HCT116 (cell line): Measurements from ENCODE around the gene FIP1L1. TPM values are rescaled to one million over a fixed set of nuclear protein-coding genes. Genes with fewer than 3 reads are reported as not detected.

Experiments
- ATAC-seq: fragments of 200-7000 bp; cut with Tn5 transposase; 2 replicates; pipeline ENCODE4 v1.9.1; 2020; ENCODE audit warnings: mild to moderate bottlenecking, moderate library complexity
- BruUV-seq: library from RNA; stranded (reverse); fragments of 400-500 nt; replicated peaks from 2 replicates; lab custom pipeline; 2021; lab: Mats Ljungman, UMichigan
- CTCF ChIA-PET: fragments of 300-600 bp; sonication (Branson Sonifier 250); formaldehyde crosslinking; loops from one replicate; lab custom pipeline; 2021; ENCODE audit warnings: antibody characterized with exemption; lab: Charles Lee
- POLR2A ChIA-PET: fragments of 300-600, 350-600 bp; sonication (Branson Sonifier 250); formaldehyde crosslinking; loops from one replicate; lab custom pipeline; 2021; ENCODE audit warnings: antibody characterized with exemption; lab: Charles Lee
- RAD21 ChIA-PET, 2 experiments: fragments of 300-600 bp; sonication (Branson Sonifier 250); formaldehyde crosslinking; loops; one replicate each; lab custom pipeline; 2023; ENCODE audit warnings: low total read pairs in 2 of 2; ENCODE audit not compliant: uncharacterized antibody in 2 of 2, unreplicated experiment in 2 of 2, low non-redundant PET in 1 of 2; lab: Charles Lee
- DNase-seq: peaks from one replicate; pipeline ENCODE4 v3.0.0-alpha.2; 2010; ENCODE audit warnings: low read depth, low spot score
- H2AFZ ChIP-seq: fragments of 200-600 bp; shearing (Covaris generic), sonication (generic); 2 replicates; pipeline ENCODE4 v1.6.1; 2017; ENCODE audit warnings: low read depth, mixed run types, mixed read lengths, antibody characterized with exemption, low read length; ENCODE audit not compliant: poor library complexity, severe bottlenecking
- H3K27ac ChIP-seq: 2 replicates; pipeline ENCODE4 v1.5.1; 2012; ENCODE audit warnings: low read depth, low read length
- H3K27me3 ChIP-seq: fragments of 200-600 bp; sonication (generic); 2 replicates; pipeline ENCODE4 v1.6.1; 2016; ENCODE audit warnings: mixed run types, low read length, mixed read lengths; ENCODE audit not compliant: insufficient read depth
- H3K36me3 ChIP-seq, 2 experiments: fragments of 200-500 bp in 1 of 2; fragments of 200-600 bp in 1 of 2; sonication (Bioruptor generic) in 1 of 2; sonication (generic) in 1 of 2; 2 replicates each; pipeline versions ENCODE4 v1.5.1 to v1.6.1; 2014 to 2016; ENCODE audit warnings: low read length in 2 of 2, inconsistent platforms in 1 of 2, mixed read lengths in 1 of 2, mixed run types in 1 of 2; ENCODE audit not compliant: insufficient read depth in 2 of 2, control insufficient read depth in 1 of 2
- H3K4me1 ChIP-seq, 2 experiments: fragments of 200-600 bp in 1 of 2; sonication (generic) in 1 of 2; 2 replicates each; pipeline versions ENCODE4 v1.5.1 to v1.6.1; 2012 to 2017; ENCODE audit warnings: low read length in 2 of 2, inconsistent platforms in 1 of 2, mild to moderate bottlenecking in 1 of 2, mixed read lengths in 1 of 2, mixed run types in 1 of 2, moderate library complexity in 1 of 2; ENCODE audit not compliant: insufficient read depth in 2 of 2, control insufficient read depth in 1 of 2
- H3K4me2 ChIP-seq: fragments of 200-600 bp; sonication (generic); 2 replicates; pipeline ENCODE4 v1.6.1; 2017; ENCODE audit warnings: mixed run types, low read length, mixed read lengths
- H3K4me3 ChIP-seq, 2 experiments: fragments of 200-600 bp in 1 of 2; sonication (generic) in 1 of 2; replicated peaks in 1 of 2; 2 replicates each; pipeline ENCODE4 v1.5.1; 2011 to 2016; ENCODE audit warnings: low read length in 2 of 2, control low read depth in 1 of 2, low read depth in 1 of 2, mild to moderate bottlenecking in 1 of 2, mixed read lengths in 1 of 2, mixed run types in 1 of 2
- H3K79me2 ChIP-seq: fragments of 200-600 bp; sonication (generic); 2 replicates; pipeline ENCODE4 v1.6.1; 2017; ENCODE audit warnings: mild to moderate bottlenecking, mixed run types, low read length, moderate library complexity, mixed read lengths; ENCODE audit not compliant: insufficient read depth
- H3K9ac ChIP-seq: fragments of 200-600 bp; sonication (generic); 2 replicates; pipeline ENCODE4 v1.6.1; 2016; ENCODE audit warnings: low read length, mixed read lengths
- H3K9me2 ChIP-seq: fragments of 200-600 bp; sonication (generic), shearing (Covaris generic); 2 replicates; pipeline ENCODE4 v1.6.1; 2017; ENCODE audit warnings: mixed run types, mild to moderate bottlenecking, moderate library complexity; ENCODE audit not compliant: insufficient read depth
- H3K9me3 ChIP-seq, 2 experiments: fragments of 200-500 bp in 1 of 2; fragments of 200-600 bp in 1 of 2; sonication (Bioruptor generic) in 1 of 2; sonication (generic) in 1 of 2; 2 replicates each; pipeline ENCODE4 v1.6.1; 2014 to 2017; ENCODE audit warnings: low read length in 2 of 2, mixed read lengths in 2 of 2, inconsistent platforms in 1 of 2, low read depth in 1 of 2, mild to moderate bottlenecking in 1 of 2, mixed run types in 1 of 2, moderate library complexity in 1 of 2; ENCODE audit not compliant: control insufficient read depth in 1 of 2, insufficient read depth in 1 of 2
- H4K20me1 ChIP-seq: fragments of 200-600 bp; sonication (generic), shearing (Covaris generic); 2 replicates; pipeline ENCODE4 v1.6.1; 2017; ENCODE audit warnings: mixed run types, mild to moderate bottlenecking, moderate library complexity; ENCODE audit not compliant: insufficient read depth
- CEBPB ChIP-seq: IDR thresholded peaks from 2 replicates; pipeline ENCODE4 v1.6.1; 2012; ENCODE audit warnings: low read depth
- CTCF ChIP-seq, 3 experiments: fragments of 200-600 bp in 1 of 3; sonication (generic) in 1 of 3; IDR thresholded peaks in 2 of 3; conservative IDR thresholded peaks in 1 of 3; 2 replicates each; pipeline ENCODE4 v1.5.1; 2012 to 2017; ENCODE audit warnings: low read depth in 2 of 3, low read length in 2 of 3, antibody characterized with exemption in 1 of 3, borderline replicate concordance in 1 of 3, control low read depth in 1 of 3, mild to moderate bottlenecking in 1 of 3, mixed read lengths in 1 of 3, mixed run types in 1 of 3, moderate library complexity in 1 of 3; ENCODE audit not compliant: insufficient read depth in 1 of 3
- EGR1 ChIP-seq: IDR thresholded peaks from 2 replicates; pipeline ENCODE4 v1.6.1; 2012; ENCODE audit warnings: low read depth
- EZH2 ChIP-seq: fragments of 200-600 bp; sonication (generic); IDR thresholded peaks from 2 replicates; pipeline ENCODE4 v1.6.1; 2017; ENCODE audit warnings: antibody characterized with exemption, mixed run types
- EZH2phosphoT487 ChIP-seq: fragments of 200-600 bp; IDR thresholded peaks from 2 replicates; pipeline ENCODE4 v1.6.1; 2018; ENCODE audit warnings: antibody characterized with exemption, borderline replicate concordance
- FOSL1 ChIP-seq: IDR thresholded peaks from 2 replicates; pipeline ENCODE4 v1.6.1; 2012; ENCODE audit warnings: low read depth
- JUND ChIP-seq: IDR thresholded peaks from 2 replicates; pipeline ENCODE4 v1.6.1; 2012
- POLR2A ChIP-seq: IDR thresholded peaks from 2 replicates; pipeline ENCODE4 v1.7.0; 2011; ENCODE audit warnings: borderline replicate concordance; ENCODE audit not compliant: insufficient read depth, insufficient read length; ENCODE audit errors: extremely low read depth
- RAD21 ChIP-seq: IDR thresholded peaks from 2 replicates; pipeline ENCODE4 v1.6.1; 2012; ENCODE audit warnings: low read depth, mild to moderate bottlenecking
- SIN3A ChIP-seq: IDR thresholded peaks from 2 replicates; pipeline ENCODE4 v1.6.1; 2012; ENCODE audit warnings: low read depth
- SP1 ChIP-seq: IDR thresholded peaks from 2 replicates; pipeline ENCODE4 v1.6.1; 2012; ENCODE audit warnings: low read depth
- SRF ChIP-seq: IDR thresholded peaks from 2 replicates; pipeline ENCODE4 v1.6.1; 2012; ENCODE audit warnings: low read depth
- YY1 ChIP-seq: IDR thresholded peaks from 2 replicates; pipeline ENCODE4 v1.6.1; 2011; ENCODE audit warnings: low read length, low read depth, moderate library complexity, mild to moderate bottlenecking; ENCODE audit not compliant: insufficient replicate concordance; ENCODE audit errors: extremely low read depth
- ZFX ChIP-seq: fragments of 450-650 bp; IDR thresholded peaks from 2 replicates; pipeline ENCODE4 v1.6.1; 2017
- ZNF274 ChIP-seq: fragments of 200-500 bp; sonication (Bioruptor generic); IDR thresholded peaks from 2 replicates; pipeline ENCODE4 v1.6.1; 2014; ENCODE audit warnings: mild to moderate bottlenecking, low read depth, low read length, inconsistent platforms
- intact Hi-C: fragments of 100-400 bp; cut with micrococcal nuclease; formaldehyde crosslinking; loops from 2 replicates; pipeline ENCODE4 v1.10.0; 2022
- total RNA-seq: library from RNA; stranded (reverse); gene quantifications from one replicate; pipeline ENCODE4 v1.2.1, GENCODE V29; 2021; ENCODE audit not compliant: unreplicated experiment
- TF ChIP-seq, protein P1 (sequence below): IDR thresholded peaks from 2 replicates; pipeline ENCODE4 v1.6.1; 2012; ENCODE audit warnings: low read depth
- TF ChIP-seq, protein P2 (sequence below): IDR thresholded peaks from 2 replicates; pipeline ENCODE4 v1.6.1; 2011; ENCODE audit warnings: mild to moderate bottlenecking, low read length, moderate library complexity; ENCODE audit not compliant: insufficient replicate concordance; ENCODE audit errors: extremely low read depth
- TF ChIP-seq, protein P3 (sequence below): IDR thresholded peaks from 2 replicates; pipeline ENCODE4 v1.6.1; 2012
- TF ChIP-seq, protein P4 (sequence below): IDR thresholded peaks from 2 replicates; pipeline ENCODE4 v1.6.1; 2012

FIP1L1 gene
- total RNA-seq, 1 experiment from 2014 or later = 63.6 TPM

DNA sequence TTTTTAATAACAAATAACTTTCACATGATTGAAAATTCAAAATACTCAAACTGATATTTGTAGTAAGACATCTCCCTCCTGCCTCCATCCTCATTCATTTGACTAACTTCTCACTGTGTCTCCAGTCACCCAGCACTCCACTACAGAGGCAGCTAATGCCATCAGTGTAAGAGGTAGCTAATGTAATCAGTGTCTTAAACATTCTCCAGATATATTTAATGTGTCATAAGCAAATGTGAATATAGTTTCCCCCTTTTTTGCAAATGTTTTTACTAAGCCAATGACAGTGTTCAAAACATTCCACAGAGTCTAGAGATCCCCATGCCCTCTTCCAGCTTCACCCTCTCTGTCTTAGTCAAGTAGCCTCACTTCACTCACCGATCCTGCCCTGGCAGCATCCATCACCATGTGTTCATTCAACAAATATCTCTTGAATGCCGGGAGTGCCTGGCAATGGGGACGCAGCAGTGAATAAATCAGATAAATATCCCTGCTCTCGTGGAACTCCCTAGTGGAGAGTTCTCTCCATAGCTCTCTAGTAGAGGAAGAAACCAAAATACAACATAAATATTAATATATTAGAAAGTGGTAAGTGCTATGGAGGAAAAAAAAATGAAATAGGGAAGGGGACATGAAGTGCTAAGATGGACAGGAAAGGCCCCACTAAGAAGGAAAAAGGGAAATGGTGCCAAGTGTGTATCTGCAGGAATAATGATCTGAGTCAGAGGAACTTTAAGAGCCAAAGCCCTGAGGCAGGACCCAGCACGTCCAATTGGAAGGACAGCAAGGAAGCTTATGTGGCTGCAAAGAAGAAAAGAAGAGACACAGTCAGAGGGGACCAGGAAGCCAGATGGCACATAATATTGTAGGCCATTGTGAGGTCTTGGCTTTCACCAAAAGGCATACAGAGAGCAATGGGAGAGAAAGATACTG, 30.3 kb upstream of the FIP1L1 start:
- Histone ChIP-seq H4K20me1 (no peaks in the 10 kb centered on the region), H3K9me3 (no peaks in the 10 kb centered on the region), H3K27ac (no peak overlapping the region), H3K79me2 (no peaks in the 10 kb centered on the region), H2AFZ (no peak overlapping the region), H3K36me3 (no peaks in the 10 kb centered on the region), H3K4me1 (no peaks in the 10 kb centered on the region), H3K9me2 (no peaks in the 10 kb centered on the region), H3K9ac (no peak overlapping the region), H3K4me3 (no peak overlapping the region), H3K27me3 (no peaks in the 10 kb centered on the region), H3K4me2 (no peak overlapping the region)
- no TSS peak for BruUV-seq
- intact Hi-C loops = no loop called here
- ATAC-seq = no peak
- POLR2A ChIA-PET = no interaction called here
- CTCF ChIA-PET = no interaction called here
- RAD21 ChIA-PET = no interaction called here
- DNase-seq = no peak
- TF ChIP-seq CEBPB (no peak), ZFX (no peak), FOSL1 (no peak), SP1 (no peak), CTCF (IDR thresholded peaks at IDR 0.05 in 2 of 3, conservative IDR thresholded peaks at IDR 0.05 in 1 of 3; ENCODE audit: borderline replicate concordance in 1 of 3, insufficient read depth in 1 of 3, low read depth in 2 of 3, low read length in 2 of 3) (no peak), EZH2phosphoT487 (no peak), ZNF274 (no peak), POLR2A (no peak), SIN3A (no peak), YY1 (no peak), EZH2 (no peak), SRF (no peak), EGR1 (no peak), JUND (no peak), RAD21 (no peak)
- TF ChIP-seq, protein P1, sequence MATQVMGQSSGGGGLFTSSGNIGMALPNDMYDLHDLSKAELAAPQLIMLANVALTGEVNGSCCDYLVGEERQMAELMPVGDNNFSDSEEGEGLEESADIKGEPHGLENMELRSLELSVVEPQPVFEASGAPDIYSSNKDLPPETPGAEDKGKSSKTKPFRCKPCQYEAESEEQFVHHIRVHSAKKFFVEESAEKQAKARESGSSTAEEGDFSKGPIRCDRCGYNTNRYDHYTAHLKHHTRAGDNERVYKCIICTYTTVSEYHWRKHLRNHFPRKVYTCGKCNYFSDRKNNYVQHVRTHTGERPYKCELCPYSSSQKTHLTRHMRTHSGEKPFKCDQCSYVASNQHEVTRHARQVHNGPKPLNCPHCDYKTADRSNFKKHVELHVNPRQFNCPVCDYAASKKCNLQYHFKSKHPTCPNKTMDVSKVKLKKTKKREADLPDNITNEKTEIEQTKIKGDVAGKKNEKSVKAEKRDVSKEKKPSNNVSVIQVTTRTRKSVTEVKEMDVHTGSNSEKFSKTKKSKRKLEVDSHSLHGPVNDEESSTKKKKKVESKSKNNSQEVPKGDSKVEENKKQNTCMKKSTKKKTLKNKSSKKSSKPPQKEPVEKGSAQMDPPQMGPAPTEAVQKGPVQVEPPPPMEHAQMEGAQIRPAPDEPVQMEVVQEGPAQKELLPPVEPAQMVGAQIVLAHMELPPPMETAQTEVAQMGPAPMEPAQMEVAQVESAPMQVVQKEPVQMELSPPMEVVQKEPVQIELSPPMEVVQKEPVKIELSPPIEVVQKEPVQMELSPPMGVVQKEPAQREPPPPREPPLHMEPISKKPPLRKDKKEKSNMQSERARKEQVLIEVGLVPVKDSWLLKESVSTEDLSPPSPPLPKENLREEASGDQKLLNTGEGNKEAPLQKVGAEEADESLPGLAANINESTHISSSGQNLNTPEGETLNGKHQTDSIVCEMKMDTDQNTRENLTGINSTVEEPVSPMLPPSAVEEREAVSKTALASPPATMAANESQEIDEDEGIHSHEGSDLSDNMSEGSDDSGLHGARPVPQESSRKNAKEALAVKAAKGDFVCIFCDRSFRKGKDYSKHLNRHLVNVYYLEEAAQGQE = no peak
- TF ChIP-seq, protein P2, sequence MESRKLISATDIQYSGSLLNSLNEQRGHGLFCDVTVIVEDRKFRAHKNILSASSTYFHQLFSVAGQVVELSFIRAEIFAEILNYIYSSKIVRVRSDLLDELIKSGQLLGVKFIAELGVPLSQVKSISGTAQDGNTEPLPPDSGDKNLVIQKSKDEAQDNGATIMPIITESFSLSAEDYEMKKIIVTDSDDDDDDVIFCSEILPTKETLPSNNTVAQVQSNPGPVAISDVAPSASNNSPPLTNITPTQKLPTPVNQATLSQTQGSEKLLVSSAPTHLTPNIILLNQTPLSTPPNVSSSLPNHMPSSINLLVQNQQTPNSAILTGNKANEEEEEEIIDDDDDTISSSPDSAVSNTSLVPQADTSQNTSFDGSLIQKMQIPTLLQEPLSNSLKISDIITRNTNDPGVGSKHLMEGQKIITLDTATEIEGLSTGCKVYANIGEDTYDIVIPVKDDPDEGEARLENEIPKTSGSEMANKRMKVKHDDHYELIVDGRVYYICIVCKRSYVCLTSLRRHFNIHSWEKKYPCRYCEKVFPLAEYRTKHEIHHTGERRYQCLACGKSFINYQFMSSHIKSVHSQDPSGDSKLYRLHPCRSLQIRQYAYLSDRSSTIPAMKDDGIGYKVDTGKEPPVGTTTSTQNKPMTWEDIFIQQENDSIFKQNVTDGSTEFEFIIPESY = no peak
- TF ChIP-seq, protein P3, sequence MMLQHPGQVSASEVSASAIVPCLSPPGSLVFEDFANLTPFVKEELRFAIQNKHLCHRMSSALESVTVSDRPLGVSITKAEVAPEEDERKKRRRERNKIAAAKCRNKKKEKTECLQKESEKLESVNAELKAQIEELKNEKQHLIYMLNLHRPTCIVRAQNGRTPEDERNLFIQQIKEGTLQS = no peak
- TF ChIP-seq, protein P4, sequence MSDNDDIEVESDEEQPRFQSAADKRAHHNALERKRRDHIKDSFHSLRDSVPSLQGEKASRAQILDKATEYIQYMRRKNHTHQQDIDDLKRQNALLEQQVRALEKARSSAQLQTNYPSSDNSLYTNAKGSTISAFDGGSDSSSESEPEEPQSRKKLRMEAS = no peak
